GM10847 (cell line): ENCODE measurements around the gene DCAF7.

Source experiments
- POLR2A ChIP-seq: IDR thresholded peaks from 2 replicates; pipeline ENCODE4 v1.6.1; 2011; ENCODE audit not compliant: insufficient read length; ENCODE audit errors: extremely low read depth

The DCAF7 gene

DNA sequence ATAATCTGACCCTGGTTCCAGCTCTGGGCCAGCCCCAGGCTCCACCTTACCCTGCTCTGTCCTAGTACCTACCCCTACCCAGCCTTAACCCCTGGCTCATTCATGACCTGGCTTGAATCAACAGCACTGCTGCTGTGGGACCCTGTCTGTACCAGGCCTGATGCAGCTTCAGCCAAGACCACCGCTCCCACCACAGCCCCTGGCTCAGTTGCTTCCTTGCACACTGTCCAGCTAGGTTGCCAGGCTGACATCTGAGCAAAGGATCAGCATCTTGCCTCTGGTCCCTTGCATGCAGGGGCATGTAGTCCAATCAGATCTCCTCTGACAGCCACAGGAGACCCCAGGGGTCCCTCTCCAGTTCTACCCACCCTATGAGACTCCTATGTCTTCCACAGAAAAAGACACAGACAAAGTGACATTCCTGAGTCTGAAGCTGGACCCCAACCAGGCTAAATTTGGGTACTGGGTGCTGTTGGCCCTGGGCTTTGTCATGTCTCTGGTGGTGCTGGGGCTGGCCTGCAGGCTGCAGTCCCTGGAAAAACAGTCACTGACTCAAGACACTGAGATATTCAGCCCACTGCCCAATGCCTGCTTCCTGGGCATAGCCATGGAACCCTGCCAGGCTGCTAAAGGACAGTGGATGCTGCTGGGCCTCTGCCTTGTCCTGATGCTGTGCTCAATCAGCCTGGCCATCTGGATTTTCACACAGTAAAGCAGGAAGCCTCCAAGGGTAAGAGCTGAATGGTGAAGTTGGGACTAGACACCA lies 31.0 kb upstream of the DCAF7 start:
- no peak for TF ChIP-seq POLR2A

DNA sequence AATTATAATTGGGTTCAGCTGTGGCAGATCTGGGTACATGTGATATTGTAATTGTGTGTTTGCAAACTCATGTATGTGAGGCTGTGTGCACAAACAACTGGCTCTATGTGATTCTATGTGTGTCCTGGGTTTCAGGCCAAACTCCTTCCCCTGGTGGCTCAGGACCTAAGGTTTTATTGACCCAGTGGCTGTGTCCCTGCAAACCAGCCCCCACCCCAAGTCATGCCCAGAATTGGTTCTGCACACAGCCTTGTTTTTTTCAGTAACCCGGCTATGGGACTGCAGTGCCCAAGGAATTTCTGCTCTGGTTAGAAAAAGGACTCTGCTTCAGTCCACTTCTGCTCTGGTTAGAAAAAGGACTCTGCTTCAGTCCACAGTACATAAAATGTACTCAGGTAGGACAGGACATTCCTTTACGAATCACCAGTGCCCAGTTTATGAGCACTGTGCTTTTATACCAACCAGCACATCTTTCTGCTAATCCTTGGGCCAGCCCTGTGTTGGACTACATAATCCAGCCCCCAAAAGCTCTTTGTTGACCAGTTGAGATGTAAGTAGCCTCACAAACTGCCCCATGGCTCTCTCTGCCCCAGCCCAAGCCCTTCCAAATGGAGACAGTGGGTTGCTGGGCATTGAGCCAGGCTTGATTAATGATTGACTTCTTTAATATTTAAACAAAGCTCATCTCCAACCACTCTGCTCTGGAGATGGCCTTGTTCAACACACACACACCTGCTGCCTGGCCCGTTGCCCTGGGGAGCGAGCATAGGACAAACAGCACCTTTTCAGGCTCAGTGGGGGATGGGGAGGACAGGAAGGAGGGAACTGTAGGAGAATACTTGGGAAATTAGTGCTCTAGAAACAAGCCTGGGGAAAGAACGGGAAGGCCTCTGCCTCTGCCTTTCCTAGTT lies 30.1 kb upstream of the DCAF7 start:
- TF ChIP-seq POLR2A = no peak

DNA sequence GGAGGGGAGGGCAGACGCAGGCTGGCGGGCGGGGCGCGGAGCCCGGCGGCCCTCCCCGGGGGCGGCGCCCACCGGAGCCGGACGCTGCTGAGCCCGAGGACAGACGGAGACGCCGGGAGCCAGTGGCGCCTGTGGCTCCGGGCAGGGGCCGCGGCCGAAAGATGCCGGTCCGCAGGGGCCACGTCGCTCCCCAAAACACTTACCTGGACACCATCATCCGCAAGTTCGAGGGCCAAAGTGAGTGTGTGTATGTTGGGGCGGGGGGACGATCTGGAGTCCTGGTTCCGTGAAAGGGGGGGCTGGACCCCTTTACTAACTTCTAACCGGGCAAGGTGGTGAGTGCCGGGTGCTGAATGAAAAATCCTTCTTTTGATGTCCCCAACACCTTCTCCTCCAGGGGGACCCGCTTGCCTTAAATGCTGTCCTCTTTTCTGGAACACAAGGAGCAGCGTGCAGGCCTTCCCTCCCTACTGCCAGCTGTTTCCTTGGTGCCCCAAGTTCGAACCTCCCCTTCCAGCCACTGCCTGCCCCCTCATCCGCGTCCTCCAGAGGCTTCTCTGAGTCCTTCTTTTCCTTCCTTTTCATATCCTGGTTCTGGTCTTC lies 26.9 kb upstream of the DCAF7 start, which contains the start of gene KCNH6:
TSS of gene KCNH6 (plus strand) at position 106 of the 603 bp plus-strand sequence. CDS start at position 162, 56 bp downstream.
- no peak for TF ChIP-seq POLR2A

- no peak for TF ChIP-seq POLR2A
Measured at GRCh38 chr17:63524051-63524450, 26.2 kb upstream of the DCAF7 start.

- TF ChIP-seq POLR2A = no peak
Measured at GRCh38 chr17:63525190-63525946, 24.9 kb upstream of the DCAF7 start.

DNA sequence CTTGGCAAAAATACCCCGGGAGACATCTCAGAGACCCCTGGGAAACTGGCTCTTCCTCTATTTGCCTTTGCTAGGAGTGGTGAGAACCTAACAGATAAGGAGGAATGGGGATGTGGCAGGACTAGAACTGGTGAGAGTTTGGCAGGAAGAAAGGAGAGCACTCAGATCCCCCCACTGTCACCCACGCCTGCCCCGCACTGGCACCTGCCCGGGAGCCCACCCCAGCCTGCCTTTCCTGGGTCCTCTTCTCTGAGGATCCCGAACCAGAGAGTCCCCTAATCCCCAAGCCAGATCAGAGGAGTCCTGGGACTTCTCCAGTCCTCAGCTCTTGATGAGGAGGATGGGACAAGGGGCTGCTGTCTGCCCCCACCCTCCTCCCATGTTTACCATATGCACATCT lies 23.4 kb upstream of the DCAF7 start:
- no peak for TF ChIP-seq POLR2A

- no peak for TF ChIP-seq POLR2A
Measured at GRCh38 chr17:63528183-63528582, 22.1 kb upstream of the DCAF7 start.

DNA sequence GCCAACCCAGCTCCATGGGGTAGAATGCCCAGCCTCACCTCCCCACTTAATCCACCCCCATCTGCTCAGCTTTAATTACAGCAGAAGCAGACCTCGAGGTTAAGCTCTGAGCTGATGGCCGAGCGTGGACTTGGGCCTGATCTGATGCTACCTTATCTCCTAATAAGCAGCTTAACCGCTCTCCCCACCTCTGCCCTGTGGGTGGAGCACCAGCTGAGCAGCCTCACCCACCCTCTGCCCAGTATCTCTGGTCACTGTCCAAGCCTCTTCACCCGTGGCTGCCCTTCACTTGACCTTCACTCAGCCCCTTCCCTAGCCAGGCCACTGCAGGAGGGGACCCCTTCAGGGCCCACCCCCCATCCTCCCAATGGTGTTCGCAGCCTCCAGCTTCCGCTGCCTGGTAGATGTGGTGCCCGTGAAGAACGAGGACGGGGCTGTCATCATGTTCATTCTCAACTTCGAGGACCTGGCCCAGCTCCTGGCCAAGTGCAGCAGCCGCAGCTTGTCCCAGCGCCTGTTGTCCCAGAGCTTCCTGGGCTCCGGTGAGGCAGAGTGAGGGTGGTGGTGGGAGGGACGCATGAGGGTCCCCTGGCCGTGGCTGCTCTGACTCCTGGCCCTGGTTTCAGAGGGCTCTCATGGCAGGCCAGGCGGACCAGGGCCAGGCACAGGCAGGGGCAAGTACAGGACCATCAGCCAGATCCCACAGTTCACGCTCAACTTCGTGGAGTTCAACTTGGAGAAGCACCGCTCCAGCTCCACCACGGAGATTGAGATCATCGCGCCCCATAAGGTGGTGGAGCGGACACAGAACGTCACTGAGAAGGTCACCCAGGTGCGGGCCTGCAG lies 20.3 kb upstream of the DCAF7 start:
- no peak for TF ChIP-seq POLR2A

DNA sequence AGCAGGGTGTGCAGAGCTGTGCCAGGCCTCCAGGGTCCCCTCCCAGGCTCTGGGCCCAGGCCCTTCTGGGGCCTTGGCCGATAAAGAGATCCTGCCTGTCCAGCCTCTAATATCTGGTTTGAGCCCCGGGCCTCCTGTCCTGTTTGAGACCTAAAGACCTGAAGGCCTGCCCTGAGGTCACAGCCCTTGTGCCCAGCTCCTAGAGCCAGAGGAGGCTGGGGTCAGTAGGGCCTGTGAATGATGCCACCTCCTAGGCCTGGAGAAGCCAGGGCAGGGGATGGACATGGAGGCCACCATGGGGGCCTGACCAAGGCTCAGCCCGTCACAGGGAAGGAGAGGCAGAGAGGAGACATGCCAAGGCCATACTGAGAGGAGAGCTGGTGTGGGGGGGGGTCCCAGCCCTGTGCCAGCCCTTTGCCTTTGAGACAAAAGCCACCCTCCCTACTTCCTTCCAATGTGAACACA lies 19.7 kb upstream of the DCAF7 start:
- TF ChIP-seq POLR2A = no peak

GRCh38 chr17:63531022-63531965 lies 19.0 kb upstream of the DCAF7 start:
- no peak for TF ChIP-seq POLR2A

DNA sequence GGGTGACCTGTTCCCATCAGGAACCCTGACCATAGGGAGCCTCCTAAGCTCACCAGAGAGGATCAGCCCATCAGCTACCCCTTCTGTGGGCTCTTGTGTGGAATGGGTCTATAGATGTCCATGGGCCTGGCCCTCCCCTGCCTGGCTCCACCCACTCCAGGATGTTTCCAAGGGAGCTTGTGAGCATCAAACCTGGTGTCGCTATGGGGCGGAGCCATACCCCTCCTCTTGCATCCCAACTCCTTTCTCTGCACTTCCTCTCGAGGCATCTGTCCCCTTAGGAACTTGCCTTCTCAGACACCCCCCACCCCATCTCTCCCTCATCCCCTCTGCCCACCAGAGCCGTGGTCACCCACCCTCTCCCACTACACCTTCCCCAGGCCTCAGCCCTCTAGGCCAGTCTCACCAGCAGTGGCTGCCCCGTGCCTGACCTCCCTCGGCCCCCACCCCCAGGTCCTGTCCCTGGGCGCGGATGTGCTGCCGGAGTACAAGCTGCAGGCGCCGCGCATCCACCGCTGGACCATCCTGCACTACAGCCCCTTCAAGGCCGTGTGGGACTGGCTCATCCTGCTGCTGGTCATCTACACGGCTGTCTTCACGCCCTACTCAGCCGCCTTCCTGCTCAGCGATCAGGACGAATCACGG lies 16.7 kb upstream of the DCAF7 start:
- TF ChIP-seq POLR2A = no peak

- no peak for TF ChIP-seq POLR2A
Measured at GRCh38 chr17:63534078-63534570, 16.2 kb upstream of the DCAF7 start.
